Lower leg skin (tissue), 3 donors: ENCODE measurements around the gene FARS2.

Experiments used
- CTCF ChIP-seq, 3 donors: fragments of 450-650 bp; IDR thresholded peaks; one replicate each; pipeline ENCODE4 v1.5.1; 2016; ENCODE audit warnings: antibody characterized with exemption in 3 of 3, mild to moderate bottlenecking in 3 of 3, moderate library complexity in 2 of 3
- POLR2A ChIP-seq, 2 donors: fragments of 450-650 bp; IDR thresholded peaks; one replicate each; pipeline ENCODE4 v1.6.1; 2016 to 2017; ENCODE audit warnings: antibody characterized with exemption in 2 of 2, mild to moderate bottlenecking in 1 of 2, moderate library complexity in 1 of 2

GRCh38 chr6:5723841-5724691, 462.8 kb downstream of the FARS2 start:
- TF ChIP-seq POLR2A (IDR thresholded peaks at IDR 0.05) (no peak), CTCF (IDR thresholded peaks at IDR 0.05) (no peak)
